Measurements from ENCODE around the gene PRL. TPM values are rescaled to one million over a fixed set of nuclear protein-coding genes. Genes with fewer than 3 reads are reported as not detected.

PRL gene
- total and polyA plus RNA-seq, 2 of the 13 experiments (the other 11 are each of a cell fraction or from before 2014, with no cell fraction given) = not detected

- no peaks in the 10 kb centered on the region for H3K79me2 ChIP-seq (ENCODE audit: insufficient read depth, low read length)
These were observed 2.5 kb downstream of the PRL start for GRCh38 chr6:22294301-22294700.

More at GRCh38 chr6:22294301-22294700, 2.5 kb downstream of the PRL start:
- DNase-seq (ENCODE audit: low spot score) (no peak), FAIRE-seq (no peak), ATAC-seq (no peak)
- H2AFZ ChIP-seq (ENCODE audit: low read length) = no peak overlapping the region
- no peaks in the 10 kb centered on the region for H3K4me1 ChIP-seq (ENCODE audit: insufficient read depth, low read length)
- intact Hi-C loops (cut with micrococcal nuclease; ENCODE audit: unreplicated experiment) (no loop called here), in situ Hi-C loops (cut with HindIII; ENCODE audit: extremely low pct_ligation_motif_present, low pct_unique_long_range_greater_than_20kb) (no loop called here)
- no peaks in the 10 kb centered on the region for H4K20me1 ChIP-seq (ENCODE audit: insufficient read depth, low read length)
- no peak overlapping the region for H3K4me3 ChIP-seq (replicated peaks in 1 of 3; ENCODE audit: insufficient read depth in 1 of 3, low read depth in 2 of 3, low read length in 3 of 3)
- ChIA-PET POLR2A (no interaction called here), CTCF (ENCODE audit: low intra/inter-chr PET ratio, low total read pairs) (no interaction called here)
- no peak for TF ChIP-seq IKZF5 (CRISPR knock-in tag; IDR thresholded peaks at IDR 0.05)
- no peak for TF ChIP-seq ZSCAN12 (CRISPR knock-in tag; IDR thresholded peaks at IDR 0.05)
- TF ChIP-seq CERS6 (CRISPR knock-in tag; IDR thresholded peaks at IDR 0.05) = no peak
- no peak for TF ChIP-seq ETV5 (CRISPR knock-in tag; IDR thresholded peaks at IDR 0.05; ENCODE audit: borderline replicate concordance)
- TF ChIP-seq ZXDC (CRISPR knock-in tag; IDR thresholded peaks at IDR 0.05) = no peak
- no peak for TF ChIP-seq SNAPC4 (CRISPR knock-in tag; IDR thresholded peaks at IDR 0.05)
- TF ChIP-seq NR2F1 (CRISPR knock-in tag; IDR thresholded peaks at IDR 0.05) = no peak
- no peak for TF ChIP-seq BRCA1 (CRISPR knock-in tag; IDR thresholded peaks at IDR 0.05)
- no peak for TF ChIP-seq DPF2 (CRISPR knock-in tag; IDR thresholded peaks at IDR 0.05; ENCODE audit: borderline replicate concordance, low read depth)
- no peak for TF ChIP-seq ATRX (CRISPR knock-in tag; IDR thresholded peaks at IDR 0.05; ENCODE audit: borderline replicate concordance)
- no peak for TF ChIP-seq NFRKB (IDR thresholded peaks at IDR 0.05)
- no peaks in the 10 kb centered on the region for H3K36me3 ChIP-seq (replicated peaks in 1 of 2; ENCODE audit: control insufficient read depth in 1 of 2, insufficient read depth in 2 of 2, low read length in 2 of 2)
- peaks cover 41% of the 10 kb centered on the region for H3K9me3 ChIP-seq (ENCODE audit: low read length)
- H3K4me2 ChIP-seq (ENCODE audit: low read depth, low read length) = no peak overlapping the region
- no TSS peak for BruUV-seq (replicated peaks)
- H3K9ac ChIP-seq (ENCODE audit: insufficient read depth, low read depth, low read length) = no peak overlapping the region
- no peaks in the 10 kb centered on the region; a peak in 1 of 5 replicates for H3K27me3 ChIP-seq (ENCODE audit: control insufficient read depth in 1 of 2, insufficient read depth in 2 of 2, low read length in 2 of 2)
- 52% methylated on average over 17 of the region's 17 CpGs for WGBS (ENCODE audit: low lambda C conversion rate)
- no peak overlapping the region for H3K27ac ChIP-seq (ENCODE audit: extremely low read length, insufficient read depth, low read length)

Data from HepG2 (cell line).